22Rv1 (cell line): ENCODE results near the gene EEIG1.

Experiments used
- H3K27ac ChIP-seq: fragments of 450-650 bp; 2 replicates; pipeline ENCODE4 v1.5.1; 2017
- CTCF ChIP-seq: fragments of 450-650 bp; IDR thresholded peaks from 2 replicates; pipeline ENCODE4 v1.5.1; 2017; ENCODE audit warnings: mild to moderate bottlenecking
- ZFX ChIP-seq: fragments of 450-650 bp; IDR thresholded peaks from 2 replicates; pipeline ENCODE4 v1.6.1; 2017; ENCODE audit warnings: antibody characterized with exemption, borderline replicate concordance

EEIG1 gene

GRCh38 chr9:127931092-127931881 is 49.5 kb downstream of the EEIG1 start:
- no peak for TF ChIP-seq ZFX
- TF ChIP-seq CTCF = no peak
- H3K27ac ChIP-seq = peak overlapping the region; percentile 70
